ENCODE measurements around the gene ELF5. TPM values are rescaled to one million over a fixed set of nuclear protein-coding genes. Genes with fewer than 3 reads are reported as not detected.

Gene ELF5
- total and polyA plus RNA-seq, 10 of the 15 experiments (the other 5 are each of a cell fraction or from before 2014, with no cell fraction given): not detected

DNA sequence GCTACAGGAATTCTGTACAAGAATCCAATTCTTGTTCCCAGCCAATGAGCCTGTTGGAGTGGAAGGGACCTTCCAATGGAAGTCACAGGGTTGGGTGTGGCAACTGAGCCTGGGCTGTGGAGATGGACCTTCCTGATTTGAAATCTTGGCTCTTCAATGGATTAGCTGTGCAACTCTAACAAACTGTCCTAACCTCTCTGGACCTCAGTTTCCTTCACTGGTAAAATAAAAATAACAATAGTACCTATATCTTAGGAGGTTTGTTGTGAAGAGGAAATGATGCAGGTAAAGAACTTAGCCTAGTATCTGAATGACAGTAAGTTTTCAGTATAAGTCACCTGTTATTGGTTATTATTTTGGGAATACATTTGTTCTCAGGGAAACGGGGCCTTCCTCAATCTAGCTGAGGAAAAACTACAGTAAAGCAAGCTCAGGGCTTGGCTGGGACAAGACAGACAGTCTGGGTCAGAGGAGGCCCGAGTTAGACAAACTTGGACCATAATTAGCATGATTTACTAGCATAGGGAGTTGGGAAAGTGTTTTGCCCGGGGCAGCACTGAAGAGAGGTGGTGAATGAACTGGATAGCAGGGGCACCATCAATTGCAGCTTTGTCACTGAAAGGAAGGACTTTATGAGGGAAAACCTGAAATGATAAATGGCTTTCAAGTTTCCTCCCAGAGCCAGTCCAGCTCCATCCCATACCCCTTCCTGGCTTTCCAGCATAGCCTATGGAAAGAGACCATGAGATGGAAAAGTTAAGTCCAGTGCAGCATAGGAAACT, 13.7 kb downstream of the ELF5 start:
- no peaks in the 10 kb centered on the region; a peak in 1 of 4 replicates for H3K36me3 ChIP-seq (ENCODE audit: control insufficient read depth in 2 of 2, insufficient read depth in 2 of 2, low read length in 1 of 2)
- no peak for ATAC-seq
- 23% methylated on average over 3 of the region's 3 CpGs for WGBS (ENCODE audit: insufficient coverage, insufficient replicate concordance, low lambda C conversion rate, missing lambda C conversion rate)
- no peak overlapping the region for H3K27ac ChIP-seq (ENCODE audit: control insufficient read depth, insufficient read depth)
- H3K4me2 ChIP-seq (ENCODE audit: control insufficient read depth, insufficient read depth): no peak overlapping the region
- no peak for DNase-seq (ENCODE audit: low read depth, low spot score)
- ChIA-PET SMC1A (ENCODE audit: uncharacterized antibody, unreplicated experiment) (interaction anchor here (1.2 to 1.6 kb wide), 3 partner anchors 15 to 134 kb away, joined by 3 to 4 read pairs (median 4); no protein-coding TSS in a partner anchor), CTCF (interaction anchor here (0.6 kb wide), 1 partner anchor 639 kb away, joined by 3 read pairs; no protein-coding TSS in a partner anchor), POLR2A (no interaction called here), RAD21 (ENCODE audit: unreplicated experiment) (no interaction called here)
- no peaks in the 10 kb centered on the region for H3K4me1 ChIP-seq (ENCODE audit: control insufficient read depth, insufficient read depth, low read length)
- no peaks in the 10 kb centered on the region for H3K9me3 ChIP-seq (replicated peaks; ENCODE audit: control insufficient read depth, insufficient read depth, low read length)
- H3K27me3 ChIP-seq (replicated peaks in 1 of 2; ENCODE audit: control insufficient read depth in 2 of 2, insufficient read depth in 2 of 2, low read length in 1 of 2): no peaks in the 10 kb centered on the region; a peak in 2 of 4 replicates
- no peak overlapping the region for H3K4me3 ChIP-seq
- no peak for FAIRE-seq
- H3K9ac ChIP-seq (ENCODE audit: control insufficient read depth, insufficient read depth, low read length): no peak overlapping the region
- H2AFZ ChIP-seq (ENCODE audit: control insufficient read depth, low read depth, low read length): no peak overlapping the region
- H4K20me1 ChIP-seq (ENCODE audit: control insufficient read depth, insufficient read depth): no peaks in the 10 kb centered on the region
- no peaks in the 10 kb centered on the region for H3K79me2 ChIP-seq (ENCODE audit: control insufficient read depth, insufficient read depth, low read length)
- in situ Hi-C loops (cut with MboI) (loop anchor here (10.0 to 25.0 kb wide), 2 partner anchors 338 to 655 kb away; no protein-coding TSS in a partner anchor), intact Hi-C loops (cut with micrococcal nuclease; ENCODE audit: unreplicated experiment) (loop anchor here (10.0 kb wide), 1 partner anchor 645 kb away; no protein-coding TSS in a partner anchor)
- no TSS peak for BruUV-seq (replicated peaks)
- no peak for TF ChIP-seq HDGF (IDR thresholded peaks at IDR 0.05)
- TF ChIP-seq ASH2L (IDR thresholded peaks at IDR 0.05; ENCODE audit: borderline replicate concordance, low read depth): no peak

GRCh38 chr11:34495724-34496377, 17.7 kb downstream of the ELF5 start:
- Histone ChIP-seq H3K27ac (ENCODE audit: control insufficient read depth, insufficient read depth) (no peak overlapping the region), H3K79me2 (ENCODE audit: control insufficient read depth, insufficient read depth, low read length) (no peaks in the 10 kb centered on the region), H3K36me3 (ENCODE audit: control insufficient read depth in 2 of 2, insufficient read depth in 2 of 2, low read length in 1 of 2) (no peaks in the 10 kb centered on the region; a peak in 1 of 4 replicates), H3K9ac (ENCODE audit: control insufficient read depth, insufficient read depth, low read length) (no peak overlapping the region), H3K4me2 (ENCODE audit: control insufficient read depth, insufficient read depth) (no peak overlapping the region), H2AFZ (ENCODE audit: control insufficient read depth, low read depth, low read length) (no peak overlapping the region), H3K9me3 (replicated peaks; ENCODE audit: control insufficient read depth, insufficient read depth, low read length) (no peaks in the 10 kb centered on the region), H4K20me1 (ENCODE audit: control insufficient read depth, insufficient read depth) (no peaks in the 10 kb centered on the region), H3K4me3 (no peak overlapping the region), H3K4me1 (ENCODE audit: control insufficient read depth, insufficient read depth, low read length) (no peaks in the 10 kb centered on the region), H3K27me3 (replicated peaks in 1 of 2; ENCODE audit: control insufficient read depth in 2 of 2, insufficient read depth in 2 of 2, low read length in 1 of 2) (no peaks in the 10 kb centered on the region; a peak in 1 of 4 replicates)
- POLR2A ChIA-PET: no interaction called here
- RAD21 ChIA-PET (ENCODE audit: unreplicated experiment): interaction anchor here (2.2 kb wide), 1 partner anchor 129 kb away, joined by 8 read pairs; no protein-coding TSS in a partner anchor
- 62% methylated on average over 25 of the region's 26 CpGs for WGBS (ENCODE audit: insufficient coverage, insufficient replicate concordance, low lambda C conversion rate, missing lambda C conversion rate)
- SMC1A ChIA-PET (ENCODE audit: uncharacterized antibody, unreplicated experiment): interaction anchor here (1.2 kb wide), 1 partner anchor 16 kb away, joined by 3 read pairs; no protein-coding TSS in a partner anchor
- BruUV-seq (replicated peaks): no TSS peak
- TF ChIP-seq SP1 (IDR thresholded peaks at IDR 0.05; ENCODE audit: low read depth, low read length) (no peak), HDAC2 (IDR thresholded peaks at IDR 0.05) (no peak), CBFB (IDR thresholded peaks at IDR 0.05; ENCODE audit: low read depth) (no peak)
- ATAC-seq: no peak
- no peak for FAIRE-seq
- DNase-seq (ENCODE audit: low read depth, low spot score): no peak
- intact Hi-C loops (cut with micrococcal nuclease; ENCODE audit: unreplicated experiment) (loop anchor here (10.0 kb wide), 1 partner anchor 641 kb away; no protein-coding TSS in a partner anchor), in situ Hi-C loops (cut with MboI) (loop anchor here (10.0 to 25.0 kb wide), 2 partner anchors 334 to 651 kb away; no protein-coding TSS in a partner anchor)
- CTCF ChIA-PET: interaction anchor here (1.3 to 3.0 kb wide), 3 partner anchors 11 to 130 kb away, joined by 3 to 14 read pairs (median 7); partner anchors contain the start of gene ELF5
